Endothelial cell of umbilical vein (primary cell): ENCODE data around the gene ABCA9. TPM values are rescaled to one million over a fixed set of nuclear protein-coding genes. Genes with fewer than 3 reads are reported as not detected.
A peak's percentile ranks its signal among the peaks of the same experiment; 100 is the strongest.

Source experiments
- BruUV-seq: library from RNA; stranded (reverse); fragments of 400-500 nt; replicated peaks from 2 replicates; lab custom pipeline; 2021; lab: Mats Ljungman, UMichigan
- CTCF ChIA-PET: fragments of 300-600, 350-600 bp; sonication (Branson Sonifier 250); formaldehyde crosslinking; loops from one replicate; lab custom pipeline; 2021; ENCODE audit warnings: antibody characterized with exemption, inconsistent platforms; lab: Charles Lee
- POLR2A ChIA-PET: fragments of 300-600, 350-600 bp; sonication (Branson Sonifier 250); formaldehyde crosslinking; loops from one replicate; lab custom pipeline; 2021; ENCODE audit warnings: antibody characterized with exemption, inconsistent platforms; lab: Charles Lee
- DNase-seq: peaks from one replicate; pipeline ENCODE4 v3.0.0-alpha.2; 2011; ENCODE audit warnings: low read depth, low spot score
- FAIRE-seq: peaks from 2 replicates; lab custom pipeline; 2011; peaks lifted over from hg19 to GRCh38; lab: Jason Lieb, UNC
- H2AFZ ChIP-seq: 2 replicates; pipeline ENCODE4 v1.6.0; 2012; ENCODE audit warnings: low read depth, low read length, control low read depth, inconsistent platforms
- H3K27ac ChIP-seq: 2 replicates; pipeline ENCODE4 v1.5.1; 2011; ENCODE audit warnings: low read depth, mild to moderate bottlenecking, control low read depth, low read length, moderate library complexity; ENCODE audit not compliant: insufficient read depth
- H3K27me3 ChIP-seq, 2 experiments: 2 replicates each; pipeline versions ENCODE4 v1.6.0 to v1.6.1; 2011; ENCODE audit warnings: low read length in 2 of 2, mixed read lengths in 1 of 2; ENCODE audit not compliant: control insufficient read depth in 2 of 2, insufficient read depth in 2 of 2
- H3K36me3 ChIP-seq, 2 experiments: 2 replicates in 1 of 2; 3 replicates in 1 of 2; pipeline ENCODE4 v1.5.1; 2011; ENCODE audit warnings: low read length in 2 of 2, mild to moderate bottlenecking in 1 of 2, moderate library complexity in 1 of 2; ENCODE audit not compliant: control insufficient read depth in 2 of 2, insufficient read depth in 2 of 2; ENCODE audit errors: extremely low read depth in 1 of 2
- H3K4me1 ChIP-seq: 3 replicates; pipeline ENCODE4 v1.5.1; 2011; ENCODE audit warnings: mild to moderate bottlenecking, low read length; ENCODE audit not compliant: control insufficient read depth, insufficient read depth; ENCODE audit errors: extremely low read depth
- H3K4me2 ChIP-seq: 2 replicates; pipeline ENCODE4 v1.6.1; 2011; ENCODE audit warnings: low read length, control low read depth, mixed read lengths; ENCODE audit not compliant: insufficient read depth
- H3K4me3 ChIP-seq, 3 experiments: fragments of 200-600 bp in 1 of 3; sonication (generic), shearing (Covaris generic) in 1 of 3; replicated peaks in 1 of 3; 2 replicates each; pipeline ENCODE4 v1.5.1; 2011 to 2016; ENCODE audit warnings: control low read depth in 3 of 3, low read length in 3 of 3, mild to moderate bottlenecking in 2 of 3, inconsistent platforms in 1 of 3, low read depth in 1 of 3, moderate library complexity in 1 of 3; ENCODE audit not compliant: insufficient read depth in 1 of 3
- H3K79me2 ChIP-seq: 2 replicates; pipeline ENCODE4 v1.6.0; 2012; ENCODE audit warnings: low read length, inconsistent platforms; ENCODE audit not compliant: control insufficient read depth, insufficient read depth
- H3K9ac ChIP-seq: replicated peaks from 2 replicates; pipeline ENCODE3; 2011; ENCODE audit warnings: low read length, control low read depth; ENCODE audit not compliant: insufficient read depth; ENCODE audit errors: extremely low read depth
- H3K9me1 ChIP-seq: replicated peaks from 3 replicates; pipeline ENCODE4 v1.6.0; 2011; ENCODE audit warnings: mild to moderate bottlenecking, low read length; ENCODE audit not compliant: control insufficient read depth, insufficient read depth; ENCODE audit errors: extremely low read depth
- H3K9me3 ChIP-seq: replicated peaks from 2 replicates; pipeline ENCODE4 v1.5.1; 2012; ENCODE audit warnings: low read length, inconsistent platforms; ENCODE audit not compliant: control insufficient read depth, insufficient read depth
- H4K20me1 ChIP-seq: replicated peaks from 2 replicates; pipeline ENCODE3; 2011; ENCODE audit warnings: mild to moderate bottlenecking, low read length; ENCODE audit not compliant: control insufficient read depth, insufficient read depth; ENCODE audit errors: extremely low read depth
- CTCF ChIP-seq, 2 donors: IDR thresholded peaks; 1 replicate in 1 of 2; 2 replicates in 1 of 2; pipeline ENCODE4 v1.5.1; 2011; ENCODE audit warnings: low read length in 2 of 2, mild to moderate bottlenecking in 2 of 2, moderate library complexity in 2 of 2, control low read depth in 1 of 2, inconsistent platforms in 1 of 2, low read depth in 1 of 2; ENCODE audit not compliant: insufficient read depth in 1 of 2; ENCODE audit errors: extremely low read depth in 1 of 2
- FOS ChIP-seq: IDR thresholded peaks from 2 replicates; pipeline ENCODE4 v1.6.1; 2011; ENCODE audit warnings: mild to moderate bottlenecking, low read length, moderate library complexity, borderline replicate concordance; ENCODE audit not compliant: insufficient read depth
- GATA2 ChIP-seq: IDR thresholded peaks from 2 replicates; pipeline ENCODE4 v1.7.0; 2011; ENCODE audit warnings: low read depth, mild to moderate bottlenecking, moderate library complexity, mixed read lengths, low read length; ENCODE audit not compliant: insufficient read length, insufficient read depth
- JUN ChIP-seq: IDR thresholded peaks from 2 replicates; pipeline ENCODE4 v1.6.1; 2011; ENCODE audit warnings: borderline replicate concordance, low read depth; ENCODE audit not compliant: insufficient read length, insufficient read depth
- MAX ChIP-seq: IDR thresholded peaks from 2 replicates; pipeline ENCODE4 v1.6.1; 2011; ENCODE audit not compliant: insufficient read depth, insufficient read length
- MYC ChIP-seq: IDR thresholded peaks from one replicate; pipeline ENCODE4 v1.6.1; 2011; ENCODE audit warnings: mild to moderate bottlenecking, low read depth, low read length
- POLR2A ChIP-seq: IDR thresholded peaks from 2 replicates; pipeline ENCODE4 v1.6.1; 2012; ENCODE audit warnings: low read depth, mild to moderate bottlenecking, control low read depth, low read length
- POLR2AphosphoS5 ChIP-seq: IDR thresholded peaks from 2 replicates; pipeline ENCODE4 v1.6.1; 2012; ENCODE audit warnings: low read depth, mild to moderate bottlenecking, control low read depth, low read length, moderate library complexity; ENCODE audit not compliant: insufficient read depth
- dilution Hi-C: fragments of 300-500 bp; cut with MboI; formaldehyde crosslinking; loops from one replicate; pipeline ENCODE4 v1.15.0; 2019; ENCODE audit warnings: low sequenced_read_pairs; ENCODE audit not compliant: extremely low pct_ligation_motif_present
- intact Hi-C: fragments of 100-400 bp; cut with micrococcal nuclease; formaldehyde crosslinking; loops from one replicate; pipeline ENCODE4 v1.10.0; 2022
- polyA plus RNA-seq, 4 experiments: library from polyadenylated mRNA; depleted of rRNA in 3 of 4; stranded (reverse) in 3 of 4; unstranded in 1 of 4; fragments of >200 nt; gene quantifications; 2 replicates each; pipeline versions ENCODE4 v1.2.1 to v1.2.3, GENCODE V29; 2011 to 2012; ENCODE audit warnings: missing spikeins in 1 of 4
- total RNA-seq: library from RNA; stranded (reverse); gene quantifications from 2 replicates; pipeline ENCODE4 v1.2.3, GENCODE V29; 2021

The ABCA9 gene
- total and polyA plus RNA-seq, 2 donors (not counting 3 experiments of a cell fraction or from before 2014, with no cell fraction given) = 2.7 to 7.7 TPM

GRCh38 chr17:68981288-68981687 lies 79.4 kb downstream of the ABCA9 start:
- no peak overlapping the region for H3K4me3 ChIP-seq
- peak; percentile 98 for FAIRE-seq
- dilution Hi-C loops (no loop called here), intact Hi-C loops (loop anchor here (1.0 kb wide), 1 partner anchor 66 kb away; no protein-coding TSS in a partner anchor)
- H3K27me3 ChIP-seq = no peaks in the 10 kb centered on the region
- H3K27ac ChIP-seq = no peak overlapping the region
- H3K36me3 ChIP-seq = no peaks in the 10 kb centered on the region
- TF ChIP-seq JUN (peak; percentile 50), CTCF (IDR thresholded peaks at IDR 0.05; ENCODE audit: extremely low read depth in 1 of 2, insufficient read depth in 1 of 2, low read depth in 1 of 2, low read length in 2 of 2) (no peak), POLR2A (no peak), MAX (no peak), FOS (peak; percentile 23), MYC (no peak), GATA2 (peak; percentile 56), POLR2AphosphoS5 (peak; percentile 59)
- POLR2A ChIA-PET = no interaction called here
- no peaks in the 10 kb centered on the region for H4K20me1 ChIP-seq
- no peaks in the 10 kb centered on the region for H3K9me1 ChIP-seq
- no peak overlapping the region for H3K9ac ChIP-seq
- DNase-seq = peak; percentile 98
- CTCF ChIA-PET = interaction anchor here (0.8 kb wide), 1 partner anchor 104 kb away, joined by 3 read pairs; no protein-coding TSS in a partner anchor
- peak overlapping the region; percentile 64 for H2AFZ ChIP-seq
- BruUV-seq = no TSS peak
- peaks cover 10% of the 10 kb centered on the region for H3K4me1 ChIP-seq
- peak overlapping the region; percentile 63 for H3K4me2 ChIP-seq
- H3K79me2 ChIP-seq = no peaks in the 10 kb centered on the region
- H3K9me3 ChIP-seq = no peaks in the 10 kb centered on the region
